Inflammatory macrophage (primary cell): ENCODE results near the gene GASK1B.
A peak's percentile ranks its signal among the peaks of the same experiment; 100 is the strongest.

ENCODE experiments used
- DNase-seq, 2 donors: peaks; one replicate each; pipeline ENCODE4 v3.0.0-alpha.2; 2020 to 2022
- total RNA-seq, 18 experiments: gene quantifications; one replicate each; lab custom pipeline; 2026; ENCODE audit warnings: mixed read lengths in 6 of 18, inconsistent platforms in 2 of 18; lab: John Stamatoyannopoulos, UW

GASK1B gene
- 103 to 444 (median 314) reads per million in 18 experiments for total RNA-seq

DNA sequence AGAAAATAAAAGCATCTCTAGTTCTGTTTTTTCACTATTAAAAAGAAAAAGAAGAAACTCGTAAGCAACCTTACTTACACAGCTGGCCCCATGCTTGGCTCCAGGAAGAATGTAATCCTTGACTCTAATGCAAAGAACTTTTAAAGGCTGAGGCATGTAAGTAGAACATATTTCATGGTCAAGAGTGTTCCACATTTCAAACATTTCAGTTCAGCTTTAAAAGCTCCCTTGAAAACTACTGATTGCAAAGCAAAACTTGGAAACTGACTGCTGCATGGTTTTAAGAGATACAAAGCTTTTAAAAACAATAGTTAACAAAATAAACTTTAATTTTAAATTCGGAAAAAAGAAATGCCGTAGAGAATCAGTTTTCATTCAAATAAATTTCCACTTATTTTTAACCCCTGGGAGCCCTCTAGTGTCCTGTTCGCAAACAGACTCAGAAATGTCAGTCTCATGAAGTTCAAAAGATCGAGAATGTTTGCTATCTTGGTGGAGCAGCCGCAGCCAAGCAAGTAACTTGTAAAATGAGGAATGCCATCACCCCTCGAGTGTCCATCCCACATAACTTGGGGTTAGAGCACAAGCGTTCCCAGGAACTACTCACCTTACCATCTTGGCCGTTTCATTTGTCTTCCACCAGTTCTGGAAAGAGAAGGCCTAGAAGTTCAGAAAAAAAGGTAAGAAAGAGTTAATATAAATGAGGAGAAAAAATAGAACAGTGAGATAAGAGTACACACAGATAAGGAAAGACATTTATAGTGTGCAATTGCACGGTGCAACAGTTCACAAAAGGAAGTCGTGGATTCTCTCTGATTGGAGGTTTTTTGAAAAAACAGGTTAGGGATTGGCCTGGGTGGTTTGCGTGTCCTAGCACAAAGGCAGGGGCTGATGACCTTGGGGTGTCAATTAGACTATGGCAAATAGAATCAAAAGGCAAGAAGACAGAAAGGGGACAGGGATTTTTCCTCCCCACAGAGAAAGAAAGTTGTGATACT, at the start of gene GASK1B:
TSS of gene GASK1B (minus strand) at position 765 of the 998 bp plus-strand sequence. CDS start 1,650 bp downstream, outside the sequence.
- DNase-seq = peak; percentile 72 to 74

DNA sequence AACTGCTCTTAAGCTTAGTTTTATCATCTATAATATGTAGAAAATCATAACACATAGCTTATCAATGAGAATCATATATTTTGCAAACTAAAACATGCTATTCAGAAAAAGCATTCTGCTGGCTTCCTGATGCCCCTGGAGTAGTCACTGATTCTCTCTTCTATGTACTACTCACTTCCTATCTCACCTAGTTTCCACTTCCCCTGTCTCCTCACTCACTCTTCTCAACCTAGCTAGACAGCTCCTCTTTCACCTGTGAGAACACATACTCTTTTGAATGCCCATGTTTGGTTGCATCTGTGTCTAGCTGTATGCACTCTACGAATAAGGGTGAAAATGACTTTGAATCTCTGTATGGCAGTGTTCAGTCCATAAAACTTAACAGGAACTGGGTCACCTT, 46.8 kb upstream of the GASK1B start:
- no peak for DNase-seq

DNA sequence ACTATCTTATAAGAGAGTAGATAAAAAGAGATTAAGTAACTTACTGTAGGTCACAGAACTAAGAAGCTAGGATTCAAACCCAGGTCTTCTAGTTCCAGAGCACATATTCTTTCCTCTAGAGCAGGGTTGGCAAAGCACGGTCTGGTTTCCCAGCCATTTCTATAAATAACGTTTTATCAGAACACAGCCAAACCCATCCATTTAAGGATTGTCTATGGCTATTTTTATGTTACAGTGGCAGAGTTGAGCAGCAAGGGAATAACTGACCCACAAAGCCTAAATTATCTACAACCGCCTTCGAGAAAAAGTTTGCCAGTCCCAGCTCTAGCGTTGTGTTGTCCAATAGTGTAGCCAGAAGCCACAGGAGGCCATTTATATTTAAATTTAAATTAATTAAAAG, 44.9 kb upstream of the GASK1B start:
- no peak for DNase-seq

DNA sequence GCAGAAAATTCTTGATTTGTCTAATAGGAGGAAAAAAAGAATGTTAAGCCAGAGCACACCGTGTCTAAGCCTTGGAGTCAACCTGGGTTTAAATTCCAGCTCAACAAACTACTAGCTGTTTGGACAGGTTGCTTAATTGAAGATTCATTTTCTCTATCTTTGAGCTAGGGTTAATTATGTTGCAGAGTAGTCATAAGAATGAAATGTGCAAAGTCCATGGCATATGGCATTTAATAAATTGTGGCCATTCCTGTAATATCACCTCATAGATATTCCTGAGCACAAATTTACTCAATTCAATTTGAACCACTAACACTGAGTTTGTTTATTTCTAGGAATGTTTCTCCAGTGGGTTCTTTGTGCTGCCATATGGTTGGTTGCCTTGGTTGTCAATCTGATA, 42.0 kb upstream of the GASK1B start:
- DNase-seq = no peak

DNA sequence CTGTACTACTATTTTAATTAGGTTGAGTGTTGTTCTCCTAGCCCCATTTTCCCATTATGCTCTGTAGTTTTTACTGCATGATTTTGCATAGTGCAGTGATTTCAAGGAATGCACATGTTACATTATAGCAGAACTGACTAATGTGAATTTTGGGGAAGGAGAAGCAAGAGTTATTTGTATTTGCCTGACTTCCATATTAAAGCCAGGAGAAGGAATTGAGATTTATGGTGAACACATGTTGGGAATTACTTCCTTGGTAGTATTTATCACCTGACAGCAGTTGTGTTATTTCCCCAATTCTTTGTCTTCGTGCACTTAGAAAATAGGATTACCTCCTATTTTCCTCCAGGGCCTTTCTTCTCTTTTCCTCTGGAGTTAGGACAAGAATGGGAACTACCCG, 40.6 kb upstream of the GASK1B start:
- peak; percentile 21 to 23 for DNase-seq

DNA sequence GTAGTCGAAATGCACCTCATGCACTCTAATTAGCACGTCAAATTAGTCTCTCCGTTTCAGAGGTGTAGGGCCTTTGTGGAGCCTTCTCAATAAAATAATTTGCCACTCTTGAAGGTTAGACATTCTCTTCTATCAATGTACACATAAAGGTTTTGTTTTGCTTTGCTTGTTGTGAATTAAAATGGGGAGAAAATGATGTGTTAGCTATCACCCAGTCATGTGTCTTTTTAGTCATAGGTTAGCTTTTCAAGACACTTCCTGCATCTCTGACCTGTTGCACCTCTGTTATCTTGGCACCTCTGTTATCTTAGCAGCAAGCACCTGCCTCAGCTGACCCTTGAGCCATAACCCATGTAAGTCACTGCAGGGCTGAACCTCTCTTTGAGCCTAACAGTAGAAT, 38.4 kb upstream of the GASK1B start:
- DNase-seq = peak in 1 of 2 donors; percentile 17

DNA sequence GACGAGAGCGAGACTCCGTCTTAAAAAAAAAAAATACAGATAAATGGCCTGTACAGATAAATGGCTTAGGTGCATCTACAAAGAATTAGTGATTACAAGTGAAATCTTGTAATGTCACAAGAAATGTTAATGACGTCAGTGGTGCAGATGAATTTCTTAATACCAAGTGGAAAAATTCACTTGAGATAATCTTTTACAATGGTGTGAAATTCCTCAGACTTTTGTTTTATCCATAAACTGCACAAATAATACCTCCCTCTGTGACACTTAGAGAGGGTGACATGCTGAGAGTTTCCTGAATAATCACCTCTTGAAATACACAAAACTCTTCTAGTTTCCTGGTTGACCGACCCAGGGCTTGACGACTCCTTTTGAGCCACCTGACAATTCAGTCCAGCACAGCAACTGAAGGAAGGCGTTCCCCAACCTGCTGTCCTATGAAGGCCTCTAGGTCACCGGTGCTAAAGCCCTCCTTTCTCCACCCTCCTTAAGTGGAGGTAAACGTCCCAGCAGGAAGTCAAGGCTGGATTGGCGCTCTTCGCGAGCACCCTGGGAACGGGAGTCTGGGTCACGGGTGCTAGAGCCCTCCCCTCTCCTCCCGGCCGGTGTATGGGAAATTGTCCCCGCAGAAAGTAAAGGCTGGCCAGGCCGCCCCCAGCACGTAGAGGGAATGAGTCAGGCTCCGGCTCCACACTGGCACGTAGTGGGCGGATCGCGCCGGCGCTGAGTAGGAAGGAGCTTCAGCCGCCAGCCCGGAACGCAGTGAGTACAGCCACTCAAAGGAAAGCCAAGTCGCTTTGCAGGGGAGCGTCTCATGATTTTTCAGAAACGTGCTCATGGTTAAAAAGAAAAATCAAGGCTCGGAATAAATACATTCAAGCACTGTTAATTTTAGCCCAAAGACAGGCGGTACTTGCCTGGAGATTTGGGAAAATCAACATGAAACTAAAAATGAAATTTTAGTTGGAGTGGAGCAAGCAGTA, 37.3 kb upstream of the GASK1B start, which contains the start of gene TMEM144:
TSS of gene TMEM144 (plus strand) at position 662 of the 983 bp plus-strand sequence. CDS start 2,182 bp downstream, outside the sequence.
- DNase-seq = peak; percentile 93 to 97

DNA sequence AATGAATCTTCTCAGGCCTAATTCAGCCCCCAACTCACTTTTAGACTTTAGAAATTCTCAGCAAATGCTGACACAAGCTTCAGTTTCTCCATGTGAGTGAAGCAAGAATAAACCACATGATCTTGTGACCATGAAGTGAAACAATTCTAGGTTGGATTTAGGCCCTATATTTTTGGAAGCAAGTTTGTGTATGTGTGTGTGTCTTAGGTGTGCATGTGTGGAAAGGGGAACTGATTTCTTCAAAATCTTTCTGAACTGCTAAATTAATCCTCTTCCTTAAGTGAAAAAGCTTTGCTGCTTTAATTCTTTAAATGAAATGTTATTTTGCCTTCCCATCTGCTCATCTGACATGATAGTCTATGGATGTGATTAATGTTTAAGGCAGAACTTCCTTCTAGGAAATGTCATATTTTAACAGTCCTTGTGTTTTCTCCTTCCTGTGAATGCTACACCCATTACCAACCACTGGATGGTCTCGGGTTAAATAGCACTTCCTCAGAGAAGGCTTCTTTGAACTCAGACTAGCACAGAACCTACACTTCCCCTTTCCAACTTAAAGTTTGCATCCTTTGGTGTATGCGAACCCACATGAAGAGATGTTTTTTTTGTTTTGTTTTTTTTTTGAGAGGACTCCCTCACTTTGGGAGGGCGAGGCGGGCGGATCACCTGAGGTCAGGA, 36.3 kb upstream of the GASK1B start:
- peak; percentile 88 to 90 for DNase-seq

DNA sequence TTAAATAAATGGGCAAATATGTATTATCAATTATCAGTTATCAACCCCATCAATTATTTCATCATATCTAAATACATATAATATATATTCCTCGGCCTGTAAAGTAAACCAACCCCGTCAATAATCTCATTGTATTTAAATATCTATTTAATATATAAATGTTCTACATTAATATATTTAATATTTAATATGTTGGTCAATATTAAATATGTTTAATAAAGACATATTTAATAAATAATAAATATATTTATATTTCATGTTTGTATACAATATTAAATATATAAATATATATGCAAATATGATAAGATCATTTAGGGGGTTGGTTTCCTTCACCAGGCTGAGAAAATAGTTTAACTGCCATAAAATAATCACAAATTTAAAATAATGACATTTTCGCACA, 31.1 kb upstream of the GASK1B start:
- DNase-seq = no peak

DNA sequence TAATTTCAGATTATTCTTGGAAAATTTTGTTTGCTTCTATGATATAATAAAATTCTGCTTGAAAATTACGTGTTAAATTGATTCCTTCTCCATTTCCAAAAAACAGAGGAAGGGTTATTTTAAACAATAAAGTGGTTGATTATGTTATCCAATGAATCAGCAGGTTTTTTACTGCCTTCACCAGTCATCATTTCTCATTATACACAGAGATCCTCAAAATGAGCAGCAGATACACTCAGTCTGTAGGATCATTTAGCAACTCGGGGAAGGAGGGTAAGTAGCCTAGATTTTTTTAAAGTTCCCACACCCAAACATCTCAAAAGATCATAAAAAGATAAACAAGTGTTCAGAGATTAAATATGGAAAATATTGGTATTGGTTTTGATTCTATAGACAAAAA, 30.6 kb upstream of the GASK1B start:
- DNase-seq = peak in 1 of 2 donors; percentile 41

DNA sequence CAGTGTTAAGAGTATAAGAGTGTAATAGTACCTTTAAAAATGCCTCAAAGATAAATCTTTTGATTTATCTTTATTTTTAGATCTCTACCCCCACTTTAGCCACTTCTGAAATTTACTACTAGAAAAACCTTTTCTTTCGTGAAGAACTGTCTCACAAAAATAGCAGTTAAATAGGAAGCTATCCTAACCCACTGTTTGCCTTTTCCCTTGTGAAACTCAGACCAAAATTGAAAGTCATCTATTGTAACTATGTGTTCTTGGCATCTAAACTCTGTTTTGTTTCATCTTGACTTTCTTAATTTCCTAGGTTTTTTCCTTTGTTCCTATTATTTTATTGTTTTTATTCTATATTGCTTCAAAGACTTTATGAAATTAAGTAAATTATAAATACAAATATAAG, 29.7 kb upstream of the GASK1B start:
- DNase-seq = peak; percentile 34

DNA sequence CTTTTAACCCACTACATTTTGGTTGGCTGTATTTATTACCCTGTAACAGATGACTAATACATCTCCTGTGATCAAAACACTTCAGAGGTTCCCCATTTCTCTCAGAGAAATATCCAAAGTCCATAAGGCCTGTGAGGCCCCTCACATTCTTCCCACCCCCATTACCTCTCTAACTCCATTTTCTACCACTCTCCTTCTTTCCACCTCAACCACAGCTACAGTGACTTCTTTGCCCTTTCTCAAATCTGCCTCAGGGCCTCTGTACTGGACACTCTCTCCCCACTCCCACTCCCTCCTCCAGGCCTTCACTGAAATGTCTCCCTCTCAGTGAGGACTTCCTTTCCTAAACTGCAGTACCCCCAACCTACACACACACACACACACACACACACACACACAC, 29.1 kb upstream of the GASK1B start:
- peak; percentile 57 to 72 for DNase-seq

DNA sequence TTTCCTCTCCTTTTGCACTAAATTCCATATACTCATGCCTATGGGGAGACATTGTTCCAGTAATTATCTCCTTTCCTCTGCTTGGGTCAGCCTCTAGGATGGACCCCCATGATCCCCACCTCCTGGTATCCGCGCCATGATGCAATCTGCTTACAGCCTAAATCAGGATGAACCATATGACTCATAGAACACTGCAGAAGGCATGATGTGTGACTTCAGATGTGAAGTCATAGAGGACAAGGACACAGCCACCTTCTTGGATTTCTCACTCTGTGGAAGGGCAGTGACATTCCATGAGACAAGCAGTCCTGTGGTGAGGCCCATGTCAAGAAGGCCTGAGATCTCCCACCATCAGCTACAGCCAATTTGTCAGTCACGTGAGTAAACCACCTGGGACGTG, 28.5 kb upstream of the GASK1B start:
- peak in 1 of 2 donors; percentile 54 for DNase-seq

DNA sequence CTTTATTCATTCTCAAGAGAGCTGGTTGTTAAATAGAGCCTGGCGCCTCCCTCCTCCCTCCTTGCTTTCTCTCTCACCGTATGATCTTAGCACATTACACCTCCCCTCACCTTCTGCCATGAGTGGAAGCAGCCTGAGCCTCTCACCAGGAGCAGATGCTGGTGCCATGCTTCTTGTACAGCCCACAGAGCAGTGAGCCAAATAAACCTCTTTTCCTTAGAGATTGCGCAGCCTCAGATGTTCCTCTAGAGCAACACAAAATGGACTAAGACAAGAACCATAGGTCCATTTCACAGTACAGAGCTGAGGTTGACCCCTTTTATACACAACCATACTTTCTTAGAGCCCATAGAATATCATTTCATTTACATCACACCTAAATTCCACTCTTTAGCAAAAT, 27.4 kb upstream of the GASK1B start:
- no peak for DNase-seq

DNA sequence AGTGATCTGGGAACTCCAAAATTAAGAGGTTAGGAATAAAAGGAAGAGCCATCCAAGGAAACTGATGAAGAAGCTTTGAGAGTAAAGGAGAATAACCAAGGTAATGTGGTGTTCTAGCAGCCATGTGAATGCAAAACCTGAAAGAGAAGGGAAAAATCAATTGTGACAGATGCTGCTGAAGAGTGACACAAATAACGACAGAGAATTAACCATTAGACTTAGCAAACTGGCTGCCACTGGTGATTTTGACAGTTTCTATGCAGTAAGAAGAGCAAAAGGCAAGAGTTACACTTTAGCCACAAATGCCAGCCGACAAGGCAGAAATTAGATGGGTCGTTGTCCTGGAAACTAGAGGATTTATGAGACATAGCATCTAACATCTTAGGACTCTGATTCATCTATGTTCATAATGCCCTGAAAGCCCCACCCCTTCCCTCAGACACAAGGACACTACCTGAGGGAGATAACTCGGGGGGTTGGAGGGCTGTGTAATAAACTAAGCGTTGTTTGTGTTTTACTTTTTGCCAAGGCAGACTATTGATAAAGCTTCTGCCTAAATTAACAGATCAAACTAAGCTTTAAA, 24.5 kb upstream of the GASK1B start:
- DNase-seq = no peak

DNA sequence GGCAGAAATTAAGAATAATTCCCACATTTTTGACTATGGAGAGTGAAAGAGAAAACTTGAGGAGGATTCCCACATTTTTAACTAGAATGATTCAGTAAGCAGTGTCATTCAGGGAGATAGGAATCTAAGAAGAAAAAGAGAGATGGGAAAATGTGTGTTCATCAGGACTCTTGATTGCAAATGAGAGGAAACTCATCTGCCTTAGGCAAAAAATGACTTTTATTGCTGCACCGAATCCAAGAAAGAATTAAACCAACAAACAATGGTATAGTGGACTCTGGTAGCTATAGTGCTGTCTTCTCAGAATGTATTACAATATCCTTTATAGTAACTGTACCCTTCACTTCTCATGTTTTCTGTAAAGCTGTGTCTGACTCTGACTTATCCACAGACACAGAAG, 22.5 kb upstream of the GASK1B start:
- DNase-seq = no peak

DNA sequence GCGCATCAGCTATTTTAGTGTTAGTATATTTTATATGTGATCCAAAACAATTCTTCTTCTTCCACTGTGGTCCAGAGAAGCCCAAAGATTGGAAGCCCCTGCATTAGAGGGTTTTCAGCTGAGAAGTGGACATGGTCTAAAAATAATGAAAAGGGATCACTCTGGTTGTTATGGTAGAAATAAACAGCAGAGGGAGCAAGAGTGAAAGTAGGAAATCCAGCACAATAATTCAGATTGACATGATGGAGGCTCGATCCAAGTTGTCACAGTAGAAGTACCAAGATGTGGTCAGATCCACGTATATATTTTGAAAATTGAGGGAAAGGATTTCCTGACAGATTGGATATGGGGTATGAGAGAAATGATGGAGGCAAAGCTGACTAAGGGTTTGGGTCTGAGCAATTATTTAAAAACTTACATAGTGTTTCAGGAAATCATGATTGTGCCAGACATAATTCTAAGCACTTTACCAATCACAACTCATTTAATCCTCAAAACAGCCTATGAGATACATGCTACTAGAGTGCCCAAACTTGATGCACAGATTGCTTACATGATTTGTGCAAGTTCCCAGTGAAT, 20.4 kb upstream of the GASK1B start:
- DNase-seq = peak; percentile 50 to 64

DNA sequence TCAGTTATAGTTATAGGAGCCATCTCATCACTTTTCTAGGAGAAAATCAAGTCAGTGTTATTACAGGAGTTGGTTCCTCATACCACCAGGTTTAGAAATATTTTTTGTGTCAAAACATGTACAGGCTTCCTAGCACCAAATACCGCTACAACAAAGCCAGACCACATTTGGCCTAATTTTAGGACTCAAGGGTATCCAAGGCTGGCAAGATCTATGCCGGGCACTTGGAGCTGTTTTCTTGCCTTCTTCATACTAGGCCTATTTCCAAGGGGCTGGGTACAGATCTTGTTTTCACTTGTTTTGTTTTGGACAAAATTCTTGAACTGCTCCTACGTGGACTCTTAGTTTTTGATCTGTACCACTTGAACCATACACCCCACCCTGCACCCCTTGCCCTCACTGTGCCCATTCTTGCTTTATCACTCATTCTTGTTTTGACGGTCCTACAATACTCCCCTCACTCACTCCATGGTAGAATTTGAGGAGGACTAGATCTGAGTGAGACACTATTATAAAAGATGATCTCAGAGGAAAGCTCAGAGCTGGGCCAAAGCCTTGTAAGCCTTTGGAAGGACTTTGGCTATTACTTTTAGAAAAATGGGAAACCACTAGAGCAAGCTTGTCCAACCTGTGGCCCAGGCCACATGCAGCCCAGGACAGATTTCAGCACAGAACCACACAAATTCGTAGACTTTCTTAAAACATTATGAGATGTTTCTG, 19.8 kb upstream of the GASK1B start:
- no peak for DNase-seq

DNA sequence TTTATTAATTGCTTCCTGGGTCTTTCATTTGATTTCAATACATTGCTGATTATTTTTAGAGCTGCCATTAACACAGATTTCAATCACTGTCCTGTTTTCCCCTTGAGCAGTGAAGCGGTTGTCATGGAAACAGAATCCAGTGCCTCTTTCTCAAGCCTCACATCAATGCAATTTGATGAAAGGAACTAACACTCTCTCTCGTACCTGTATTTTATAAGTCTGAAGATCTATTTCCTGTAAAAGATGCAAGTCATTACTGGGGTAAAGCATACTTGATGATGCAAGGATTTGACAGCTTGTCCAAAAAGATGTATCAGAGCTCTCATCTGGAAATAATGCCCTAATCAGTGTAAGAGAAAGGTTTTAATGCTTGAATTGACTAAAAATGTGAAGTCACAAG, 17.9 kb upstream of the GASK1B start:
- no peak for DNase-seq

DNA sequence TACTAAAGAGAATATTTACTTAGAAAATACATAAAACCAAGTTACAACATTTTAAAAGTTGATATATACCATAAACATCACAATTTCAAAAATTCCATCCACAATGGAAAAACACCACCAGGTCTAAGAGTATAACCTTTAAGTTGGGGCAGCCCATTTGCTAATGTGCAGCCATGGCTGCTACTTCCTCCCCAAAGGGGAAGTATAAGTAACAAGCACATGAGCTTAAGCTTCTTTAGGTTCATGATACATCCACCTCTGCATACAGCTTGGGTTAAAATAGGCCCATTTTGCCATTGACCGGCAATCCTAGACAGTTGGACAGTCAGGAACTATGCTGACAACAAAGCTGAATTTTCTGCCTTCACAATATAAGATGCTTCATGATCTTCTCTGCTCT, 16.6 kb upstream of the GASK1B start:
- peak; percentile 68 to 82 for DNase-seq

DNA sequence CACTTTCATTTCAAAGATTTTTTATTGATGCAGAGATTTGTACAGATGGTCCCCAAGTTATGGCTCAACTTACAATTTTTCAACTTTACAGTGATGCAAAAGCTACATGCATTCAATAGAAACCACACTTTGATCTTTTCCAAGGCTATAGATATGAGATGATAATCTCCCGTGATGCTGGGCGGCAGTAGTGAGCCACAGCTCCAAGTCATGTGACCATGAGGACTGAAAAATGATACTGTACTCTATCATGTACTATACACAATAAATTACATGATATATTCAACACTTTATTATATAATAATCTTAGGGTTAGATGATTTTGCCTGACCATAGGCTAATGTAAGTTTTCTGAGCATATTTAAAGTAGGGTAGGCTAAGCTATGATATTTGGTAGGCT, 14.0 kb upstream of the GASK1B start:
- DNase-seq = no peak
